Stomach (tissue), 9 donors: ENCODE measurements around the gene SSUH2. TPM values are rescaled to one million over a fixed set of nuclear protein-coding genes. Genes with fewer than 3 reads are reported as not detected.

Experiments
- DNase-seq, 2 donors: peaks; one replicate each; pipeline versions ENCODE4 v3.0.0 to v3.0.0-alpha.2; 2013 to 2019
- H3K27ac ChIP-seq, 5 donors: fragments of 200-600 bp in 4 of 5; sonication (generic) in 4 of 5; one replicate each; pipeline ENCODE4 v1.5.1; 2013 to 2019; ENCODE audit warnings: mild to moderate bottlenecking in 1 of 5, moderate library complexity in 1 of 5
- H3K27me3 ChIP-seq, 3 donors: fragments of 200-600 bp; sonication (generic); one replicate each; pipeline ENCODE4 v1.5.1; 2017 to 2019; ENCODE audit warnings: mixed run types in 1 of 3
- H3K36me3 ChIP-seq, 4 donors: fragments of 200-600 bp; sonication (generic); 1 replicate in 3 of 4; 2 replicates in 1 of 4; pipeline ENCODE4 v1.5.1; 2016 to 2019
- H3K4me1 ChIP-seq, 4 donors: fragments of 200-600 bp; sonication (generic); one replicate each; pipeline ENCODE4 v1.5.1; 2016 to 2019
- H3K4me3 ChIP-seq, 4 donors: fragments of 200-600 bp; sonication (generic) in 3 of 4; one replicate each; pipeline ENCODE4 v1.5.1; 2016 to 2019; ENCODE audit warnings: mild to moderate bottlenecking in 1 of 4
- H3K9me3 ChIP-seq, 4 donors: fragments of 200-600 bp; sonication (generic); one replicate each; pipeline ENCODE4 v1.5.1; 2016 to 2019
- CTCF ChIP-seq, 7 experiments: fragments of 450-650 bp in 4 of 7; fragments of 200-600 bp in 3 of 7; sonication (generic) in 3 of 7; IDR thresholded peaks; one replicate each; pipeline ENCODE4 v1.5.1; 2016 to 2019; ENCODE audit warnings: antibody characterized with exemption in 7 of 7, control low read depth in 2 of 7, mild to moderate bottlenecking in 1 of 7
- EP300 ChIP-seq: sonication (generic); formaldehyde crosslinking; IDR thresholded peaks from one replicate; pipeline ENCODE4 v1.6.1; 2017; ENCODE audit warnings: antibody characterized with exemption
- POLR2A ChIP-seq, 4 donors: fragments of 450-650 bp; IDR thresholded peaks; one replicate each; pipeline ENCODE4 v1.6.1; 2016; ENCODE audit warnings: antibody characterized with exemption in 4 of 4, control low read depth in 2 of 4, mild to moderate bottlenecking in 1 of 4, moderate library complexity in 1 of 4
- POLR2AphosphoS5 ChIP-seq, 3 donors: sonication (generic); formaldehyde crosslinking; IDR thresholded peaks; one replicate each; pipeline ENCODE4 v1.6.1; 2016; ENCODE audit warnings: antibody characterized with exemption in 3 of 3
- WGBS, 5 donors: extraction: QIAGEN DNeasy Blood & Tissue Kit in 3 of 5; methylation state at CpG; one replicate each; pipeline versions ENCODE4 v1.1.5 to v1.1.7; 2013 to 2018; 5-methylcytosine and 5-hydroxymethylcytosine counted together
- intact Hi-C: fragments of 100-400 bp; cut with DNase I; formaldehyde crosslinking; loops from one replicate; pipeline ENCODE4 v1.15.1; 2023; ENCODE audit warnings: low total_unique reads
- polyA plus RNA-seq, 3 donors: library from polyadenylated mRNA; stranded (reverse); fragments of 200-250 nt; gene quantifications; one replicate each; pipeline ENCODE4 v1.2.3, GENCODE V29; 2013
- total RNA-seq, 5 donors: library from RNA; depleted of rRNA; stranded (reverse); fragments of >200 nt; gene quantifications; one replicate each; pipeline versions ENCODE4 v1.1.0 to v1.2.3, GENCODE V29; 2014 to 2016
- donor health status: healthy with polysubstance abuse.
- donor health status: Bipolar disorder and iron deficiency.
- donor health status: healthy.

SSUH2 gene
- total and polyA plus RNA-seq, 8 donors, result 0.35 to 6.3 (median 1.0) TPM; not detected in 2

- Histone ChIP-seq H3K27ac (no peak overlapping the region), H3K4me3 (no peak overlapping the region), H3K27me3 (no peaks in the 10 kb centered on the region), H3K9me3 (no peaks in the 10 kb centered on the region), H3K4me1 (peaks cover 0 to 12% (median 8%) of the 10 kb centered on the region in 4 donors), H3K36me3 (no peaks in the 10 kb centered on the region)
- TF ChIP-seq POLR2A (IDR thresholded peaks at IDR 0.05) (no peak), EP300 (no peak), CTCF (IDR thresholded peaks at IDR 0.05) (no peak), POLR2AphosphoS5 (IDR thresholded peaks at IDR 0.05) (no peak)
- WGBS, 5 donors, result 88 to 91% (median 90%) methylated on average over 14 of the region's 14 CpGs
- intact Hi-C loops, result no loop called here
- DNase-seq, result no peak
These were observed 1.8 kb upstream of the SSUH2 start for GRCh38 chr3:8646313-8646938.

- Histone ChIP-seq H3K27ac (no peak overlapping the region), H3K4me1 (peaks cover 0 to 5% (median 3%) of the 10 kb centered on the region in 4 donors), H3K36me3 (no peaks in the 10 kb centered on the region), H3K27me3 (no peaks in the 10 kb centered on the region), H3K9me3 (no peaks in the 10 kb centered on the region), H3K4me3 (no peak overlapping the region)
- intact Hi-C loops, result no loop called here
- no peak for DNase-seq
- WGBS, 5 donors, result 67 to 87% (median 78%) methylated on average over 6 of the region's 6 CpGs
- TF ChIP-seq POLR2AphosphoS5 (IDR thresholded peaks at IDR 0.05), result no peak
These were observed 1.1 kb upstream of the SSUH2 start for GRCh38 chr3:8645712-8646111.

GRCh38 chr3:8643693-8644365, 769 bp downstream of the SSUH2 start:
- H3K36me3 ChIP-seq, result no peaks in the 10 kb centered on the region
- no peak overlapping the region for H3K4me3 ChIP-seq
- no peak for TF ChIP-seq CTCF (IDR thresholded peaks at IDR 0.05)
- TF ChIP-seq EP300, result no peak
- no peak for TF ChIP-seq POLR2A (IDR thresholded peaks at IDR 0.05)
- no peak for TF ChIP-seq POLR2AphosphoS5 (IDR thresholded peaks at IDR 0.05)
- no peaks in the 10 kb centered on the region for H3K9me3 ChIP-seq
- H3K4me1 ChIP-seq, result no peaks in the 10 kb centered on the region
- no peak for DNase-seq
- intact Hi-C loops, result no loop called here
- no peak overlapping the region for H3K27ac ChIP-seq
- H3K27me3 ChIP-seq, result no peaks in the 10 kb centered on the region
- 60 to 71% (median 66%) methylated on average over 10 of the region's 10 CpGs for WGBS, 5 donors

- 82 to 100% (median 91%) methylated on average over 2 of the region's 2 CpGs for WGBS, 5 donors
- H3K36me3 ChIP-seq, result no peaks in the 10 kb centered on the region
- no peak overlapping the region for H3K27ac ChIP-seq
- no peak overlapping the region for H3K4me3 ChIP-seq
- DNase-seq, result no peak
- TF ChIP-seq POLR2AphosphoS5 (IDR thresholded peaks at IDR 0.05) (no peak), POLR2A (IDR thresholded peaks at IDR 0.05) (no peak), EP300 (no peak), CTCF (IDR thresholded peaks at IDR 0.05) (no peak)
- H3K27me3 ChIP-seq, result no peaks in the 10 kb centered on the region
- H3K9me3 ChIP-seq, result no peaks in the 10 kb centered on the region
- intact Hi-C loops, result no loop called here
- no peaks in the 10 kb centered on the region for H3K4me1 ChIP-seq
These were observed 2.6 kb downstream of the SSUH2 start for GRCh38 chr3:8642001-8642400.

GRCh38 chr3:8641472-8641871, 3.1 kb downstream of the SSUH2 start:
- intact Hi-C loops, result no loop called here
- no peaks in the 10 kb centered on the region for H3K27me3 ChIP-seq
- 76 to 91% (median 82%) methylated on average over 6 to 7 of the region's 7 CpGs for WGBS, 5 donors
- DNase-seq, result no peak
- peaks cover 0 to 1% (median 0%) of the 10 kb centered on the region in 4 donors for H3K9me3 ChIP-seq
- H3K4me3 ChIP-seq, result no peak overlapping the region
- no peaks in the 10 kb centered on the region for H3K4me1 ChIP-seq
- no peak for TF ChIP-seq EP300
- no peak for TF ChIP-seq CTCF (IDR thresholded peaks at IDR 0.05)
- no peak for TF ChIP-seq POLR2AphosphoS5 (IDR thresholded peaks at IDR 0.05)
- TF ChIP-seq POLR2A (IDR thresholded peaks at IDR 0.05), result no peak
- no peaks in the 10 kb centered on the region for H3K36me3 ChIP-seq
- no peak overlapping the region for H3K27ac ChIP-seq
